Psoas muscle (tissue), 8 donors: Measurements from ENCODE around the gene SH3GLB2. TPM values are rescaled to one million over a fixed set of nuclear protein-coding genes. Genes with fewer than 3 reads are reported as not detected.

Experiments used
- ATAC-seq, 4 donors: fragments of 200-7000 bp; cut with Tn5 transposase; one replicate each; pipeline ENCODE4 v1.9.1; 2020; ENCODE audit warnings: moderate library complexity in 3 of 4, mild to moderate bottlenecking in 2 of 4
- DNase-seq, 2 donors: peaks; one replicate each; pipeline ENCODE4 v3.0.0-alpha.2; 2020
- H3K27ac ChIP-seq: fragments of 200-600 bp; one replicate; pipeline ENCODE4 v1.8.0; 2022
- H3K27me3 ChIP-seq, 3 donors: fragments of 200-600 bp in 1 of 3; one replicate each; pipeline versions ENCODE4 v1.6.1 to v1.8.0; 2013 to 2022; ENCODE audit warnings: low read length in 2 of 3, mild to moderate bottlenecking in 2 of 3, moderate library complexity in 1 of 3; ENCODE audit not compliant: insufficient read depth in 3 of 3
- H3K36me3 ChIP-seq, 2 donors: fragments of 200-600 bp in 1 of 2; one replicate each; pipeline versions ENCODE4 v1.6.1 to v1.8.0; 2013 to 2022; ENCODE audit warnings: low read depth in 1 of 2, mild to moderate bottlenecking in 1 of 2, moderate library complexity in 1 of 2; ENCODE audit not compliant: insufficient read depth in 1 of 2
- H3K4me1 ChIP-seq: fragments of 200-600 bp; one replicate; pipeline ENCODE4 v1.8.0; 2022
- H3K4me3 ChIP-seq: fragments of 200-600 bp; one replicate; pipeline ENCODE4 v1.8.0; 2022; ENCODE audit warnings: mild to moderate bottlenecking
- H3K9me3 ChIP-seq: fragments of 200-600 bp; one replicate; pipeline ENCODE4 v1.8.0; 2022
- CTCF ChIP-seq: fragments of 200-600 bp; IDR thresholded peaks from one replicate; pipeline ENCODE4 v1.8.0; 2022; ENCODE audit warnings: antibody characterized with exemption
- WGBS, 3 donors: extraction: QIAGEN DNeasy Blood & Tissue Kit; methylation state at CpG; one replicate each; pipeline versions ENCODE4 v1.1.6 to v1.1.7; 2013; 5-methylcytosine and 5-hydroxymethylcytosine counted together
- intact Hi-C, 2 donors: fragments of 100-400 bp; cut with DNase I; formaldehyde crosslinking; loops; one replicate each; pipeline versions ENCODE4 v1.11.0 to v1.14.2; 2022
- polyA plus RNA-seq, 3 donors: library from polyadenylated mRNA; stranded (reverse); fragments of 200-250 nt; gene quantifications; one replicate each; pipeline ENCODE4 v1.2.3, GENCODE V29; 2013
- total RNA-seq, 4 donors: library from RNA; stranded (reverse); fragmentation: NEBNext Ultra II Directional in 2 of 4; extraction: Animal tissue kit (Norgen Biotek cat#: 25700) in 2 of 4; gene quantifications; one replicate each; pipeline versions ENCODE4 v1.2.1 to v1.2.4, GENCODE V29; 2021 to 2023
- donor health status: healthy with polysubstance abuse.
- donor health status: DM: no; HTN: no; CAD: no; lungs with moderate emphysema.
- donor health status: Bipolar disorder and iron deficiency.
- donor health status: healthy.
- donor health status: DM: yes; HTN: yes; CAD: no.
- donor health status: DM: no; HTN: no; CAD: no.
- donor health status: DM: no; HTN: no; CAD: no.
- donor health status: DM: yes; HTN: yes; CAD: no.

SH3GLB2 gene
- total and polyA plus RNA-seq, 7 donors: 22.2 to 56.8 (median 33.8) TPM

GRCh38 chr9:129002992-129003391, 25.1 kb downstream of the SH3GLB2 start:
- TF ChIP-seq CTCF: no peak
- Histone ChIP-seq H3K9me3 (no peaks in the 10 kb centered on the region), H3K27ac (no peak overlapping the region), H3K4me1 (peaks cover 15% of the 10 kb centered on the region), H3K4me3 (no peak overlapping the region), H3K27me3 (no peaks in the 10 kb centered on the region), H3K36me3 (peaks cover 12 to 90% of the 10 kb centered on the region in 2 donors)
- intact Hi-C loops: no loop called here
- no peak for ATAC-seq
- DNase-seq: no peak
- WGBS, 3 donors: 96 to 97% (median 96%) methylated on average over 9 of the region's 9 CpGs

- Histone ChIP-seq H3K9me3 (no peaks in the 10 kb centered on the region), H3K27ac (no peak overlapping the region), H3K36me3 (peaks cover 12 to 96% of the 10 kb centered on the region in 2 donors), H3K4me3 (no peak overlapping the region), H3K4me1 (peaks cover 5% of the 10 kb centered on the region), H3K27me3 (no peaks in the 10 kb centered on the region)
- WGBS, 3 donors: 89 to 94% (median 93%) methylated on average over 10 of the region's 10 CpGs
- no peak for TF ChIP-seq CTCF
- ATAC-seq: no peak
- DNase-seq: no peak
- intact Hi-C loops: no loop called here
These were observed 26.4 kb downstream of the SH3GLB2 start for GRCh38 chr9:129001504-129002325.

- no peak overlapping the region for H3K4me3 ChIP-seq
- no peaks in the 10 kb centered on the region for H3K9me3 ChIP-seq
- no peaks in the 10 kb centered on the region for H3K4me1 ChIP-seq
- TF ChIP-seq CTCF: no peak
- 86 to 92% (median 88%) methylated on average over 13 of the region's 13 CpGs for WGBS, 3 donors
- ATAC-seq: no peak
- no peak overlapping the region for H3K27ac ChIP-seq
- intact Hi-C loops: no loop called here
- DNase-seq: no peak
- peaks cover 11 to 98% of the 10 kb centered on the region in 2 donors for H3K36me3 ChIP-seq
- H3K27me3 ChIP-seq: no peaks in the 10 kb centered on the region
These were observed 28.4 kb downstream of the SH3GLB2 start for GRCh38 chr9:128999581-129000206.

GRCh38 chr9:128998462-128998861, 29.7 kb downstream of the SH3GLB2 start:
- H3K4me1 ChIP-seq: no peaks in the 10 kb centered on the region
- ATAC-seq (no peak), DNase-seq (no peak)
- WGBS, 3 donors: 81 to 95% (median 83%) methylated on average over 6 of the region's 6 CpGs
- H3K27ac ChIP-seq: no peak overlapping the region
- peaks cover 16 to 100% of the 10 kb centered on the region in 2 donors for H3K36me3 ChIP-seq
- H3K27me3 ChIP-seq: no peaks in the 10 kb centered on the region
- H3K9me3 ChIP-seq: no peaks in the 10 kb centered on the region
- no peak overlapping the region for H3K4me3 ChIP-seq
- no peak for TF ChIP-seq CTCF
- intact Hi-C loops: no loop called here
